Mesothelial cell of epicardium (in vitro differentiated cells): ENCODE results near the gene MAN2B2. TPM values are rescaled to one million over a fixed set of nuclear protein-coding genes. Genes with fewer than 3 reads are reported as not detected.

Source experiments
- DNase-seq, 2 experiments: peaks; one replicate each; pipeline ENCODE4 v3.0.0; 2021; ENCODE audit warnings: low spot score in 2 of 2; ENCODE audit not compliant: unreplicated experiment in 2 of 2
- H3K27ac Mint-ChIP-seq: 2 replicates; pipeline ENCODE4 v1.8.0; 2021; ENCODE audit warnings: mixed read lengths
- H3K27me3 Mint-ChIP-seq: 2 replicates; pipeline ENCODE4 v1.8.0; 2021; ENCODE audit warnings: low read depth, mixed read lengths
- H3K36me3 Mint-ChIP-seq: 2 replicates; pipeline ENCODE4 v1.8.0; 2021; ENCODE audit warnings: mixed read lengths
- H3K4me1 Mint-ChIP-seq: 2 replicates; pipeline ENCODE4 v1.8.0; 2021; ENCODE audit warnings: mixed read lengths
- H3K4me3 Mint-ChIP-seq: 2 replicates; pipeline ENCODE4 v1.8.0; 2021; ENCODE audit warnings: mild to moderate bottlenecking, moderate library complexity, mixed read lengths
- H3K9me3 Mint-ChIP-seq: 2 replicates; pipeline ENCODE4 v1.8.0; 2021; ENCODE audit warnings: mixed read lengths
- total RNA-seq: library from RNA; stranded (reverse); gene quantifications from 3 replicates; pipeline ENCODE4 v1.2.1, GENCODE V29; 2021
- TF ChIP-seq, protein P1 (sequence below): fragments of 200-600 bp; sonication (generic); IDR thresholded peaks from one replicate; pipeline ENCODE4 v1.5.0; 2021; ENCODE audit warnings: antibody characterized with exemption; ENCODE audit not compliant: unreplicated experiment

MAN2B2 gene
- total RNA-seq, 1 donor from 2014 or later, result 24.0 TPM

- H3K36me3 Mint-ChIP-seq, result peaks cover 43% of the 10 kb centered on the region
- DNase-seq, result no peak
- H3K4me1 Mint-ChIP-seq, result no peaks in the 10 kb centered on the region
- peaks cover 9% of the 10 kb centered on the region for H3K9me3 Mint-ChIP-seq
- H3K4me3 Mint-ChIP-seq, result no peak overlapping the region
- TF ChIP-seq, protein P1, sequence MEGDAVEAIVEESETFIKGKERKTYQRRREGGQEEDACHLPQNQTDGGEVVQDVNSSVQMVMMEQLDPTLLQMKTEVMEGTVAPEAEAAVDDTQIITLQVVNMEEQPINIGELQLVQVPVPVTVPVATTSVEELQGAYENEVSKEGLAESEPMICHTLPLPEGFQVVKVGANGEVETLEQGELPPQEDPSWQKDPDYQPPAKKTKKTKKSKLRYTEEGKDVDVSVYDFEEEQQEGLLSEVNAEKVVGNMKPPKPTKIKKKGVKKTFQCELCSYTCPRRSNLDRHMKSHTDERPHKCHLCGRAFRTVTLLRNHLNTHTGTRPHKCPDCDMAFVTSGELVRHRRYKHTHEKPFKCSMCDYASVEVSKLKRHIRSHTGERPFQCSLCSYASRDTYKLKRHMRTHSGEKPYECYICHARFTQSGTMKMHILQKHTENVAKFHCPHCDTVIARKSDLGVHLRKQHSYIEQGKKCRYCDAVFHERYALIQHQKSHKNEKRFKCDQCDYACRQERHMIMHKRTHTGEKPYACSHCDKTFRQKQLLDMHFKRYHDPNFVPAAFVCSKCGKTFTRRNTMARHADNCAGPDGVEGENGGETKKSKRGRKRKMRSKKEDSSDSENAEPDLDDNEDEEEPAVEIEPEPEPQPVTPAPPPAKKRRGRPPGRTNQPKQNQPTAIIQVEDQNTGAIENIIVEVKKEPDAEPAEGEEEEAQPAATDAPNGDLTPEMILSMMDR, result no peak
- no peak overlapping the region for H3K27ac Mint-ChIP-seq
- no peaks in the 10 kb centered on the region for H3K27me3 Mint-ChIP-seq
These were observed 26.8 kb downstream of the MAN2B2 start for GRCh38 chr4:6601661-6602250.

DNA sequence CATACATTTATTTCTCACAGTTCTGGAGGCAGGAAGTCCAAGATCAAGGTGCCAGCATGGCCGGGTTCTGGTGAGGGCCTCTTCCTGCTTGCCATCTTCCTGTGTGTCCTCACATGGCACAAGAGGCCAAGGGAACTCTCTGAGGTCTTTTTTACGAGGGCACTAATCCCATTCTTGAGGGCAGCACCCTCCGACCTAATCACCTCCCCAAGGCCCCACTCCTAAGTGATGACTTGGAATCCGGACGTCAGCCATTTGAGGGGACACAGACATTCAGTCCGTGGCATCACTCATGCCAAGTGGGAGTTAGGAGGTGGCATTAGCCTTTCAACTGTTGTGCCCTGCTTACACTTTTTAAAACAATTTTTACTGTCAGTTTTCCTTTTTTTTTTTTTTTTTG, 27.3 kb downstream of the MAN2B2 start:
- no peaks in the 10 kb centered on the region for H3K27me3 Mint-ChIP-seq
- peaks cover 48% of the 10 kb centered on the region for H3K36me3 Mint-ChIP-seq

GRCh38 chr4:6603128-6603527, 28.1 kb downstream of the MAN2B2 start:
- Mint-ChIP-seq H3K4me1 (no peaks in the 10 kb centered on the region), H3K4me3 (no peak overlapping the region), H3K36me3 (peaks cover 56% of the 10 kb centered on the region), H3K9me3 (peaks cover 14% of the 10 kb centered on the region), H3K27me3 (no peaks in the 10 kb centered on the region), H3K27ac (no peak overlapping the region)
- DNase-seq, result no peak
- TF ChIP-seq, protein P1, result no peak

More for the DNA sequence above, 27.3 kb downstream of the MAN2B2 start:
- H3K27ac Mint-ChIP-seq, result no peak overlapping the region
- peaks cover 9% of the 10 kb centered on the region for H3K9me3 Mint-ChIP-seq
- H3K4me3 Mint-ChIP-seq, result no peak overlapping the region
- no peak for DNase-seq
- H3K4me1 Mint-ChIP-seq, result no peaks in the 10 kb centered on the region
- TF ChIP-seq, protein P1, result no peak

DNA sequence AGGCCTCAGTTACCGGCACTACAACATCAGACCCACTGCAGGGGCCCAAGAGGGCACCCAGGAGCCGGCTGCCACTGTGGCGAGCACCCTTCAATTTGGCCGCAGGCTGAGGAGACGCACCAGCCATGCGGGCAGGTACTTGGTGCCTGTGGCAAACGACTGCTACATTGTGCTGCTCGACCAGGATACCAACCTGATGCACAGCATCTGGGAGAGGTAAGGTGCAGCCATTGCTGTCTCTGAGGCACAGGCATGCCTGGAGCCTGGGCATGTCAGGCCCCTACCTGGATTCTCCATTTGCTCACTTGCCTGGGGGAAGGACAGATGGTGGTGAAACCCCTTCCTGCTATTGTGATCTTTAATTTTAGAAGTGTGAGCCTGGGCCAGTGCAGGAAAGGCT, 30.1 kb downstream of the MAN2B2 start:
- TF ChIP-seq, protein P1, result no peak
- Mint-ChIP-seq H3K4me3 (no peak overlapping the region), H3K36me3 (peaks cover 61% of the 10 kb centered on the region), H3K4me1 (no peaks in the 10 kb centered on the region), H3K27me3 (no peaks in the 10 kb centered on the region), H3K9me3 (peaks cover 14% of the 10 kb centered on the region), H3K27ac (no peak overlapping the region)
- DNase-seq, result no peak

DNA sequence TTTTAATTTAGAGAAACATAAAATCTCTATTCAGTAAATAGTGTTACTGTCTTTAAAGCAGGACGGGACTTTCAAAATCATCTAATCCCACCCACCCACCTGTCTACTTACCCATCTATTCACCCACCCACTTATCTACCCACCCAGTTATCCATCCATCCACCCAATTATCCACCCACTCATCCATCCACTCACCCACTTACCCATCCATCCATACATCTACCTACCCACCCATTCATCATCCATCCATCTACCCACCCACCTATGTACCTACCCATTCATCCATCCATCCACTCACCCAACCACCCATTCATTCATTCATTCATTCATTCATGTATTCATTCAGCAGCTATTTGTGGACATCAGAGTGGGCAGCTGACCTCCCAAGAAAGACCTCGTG, 30.6 kb downstream of the MAN2B2 start:
- no peak for DNase-seq
- no peaks in the 10 kb centered on the region for H3K27me3 Mint-ChIP-seq
- TF ChIP-seq, protein P1, result no peak
- no peaks in the 10 kb centered on the region for H3K4me1 Mint-ChIP-seq
- H3K4me3 Mint-ChIP-seq, result no peak overlapping the region
- H3K36me3 Mint-ChIP-seq, result peaks cover 61% of the 10 kb centered on the region
- H3K27ac Mint-ChIP-seq, result no peak overlapping the region
- H3K9me3 Mint-ChIP-seq, result peaks cover 14% of the 10 kb centered on the region
